NB4 (cell line): ENCODE measurements around the gene SLC6A12.

ENCODE experiments used
- MYC ChIP-seq: IDR thresholded peaks from 2 replicates; pipeline ENCODE4 v1.6.1; 2011; ENCODE audit warnings: low read depth, low read length
- POLR2A ChIP-seq: IDR thresholded peaks from 2 replicates; pipeline ENCODE4 v1.6.1; 2011; ENCODE audit warnings: mild to moderate bottlenecking; ENCODE audit not compliant: insufficient read length; ENCODE audit errors: extremely low read depth
- TF ChIP-seq, protein P1 (sequence below): IDR thresholded peaks from one replicate; pipeline ENCODE4 v1.5.1; 2012; ENCODE audit warnings: low read depth, low read length
- TF ChIP-seq, protein P2 (sequence below): IDR thresholded peaks from 2 replicates; pipeline ENCODE4 v1.6.1; 2011; ENCODE audit warnings: low read depth, low read length

DNA sequence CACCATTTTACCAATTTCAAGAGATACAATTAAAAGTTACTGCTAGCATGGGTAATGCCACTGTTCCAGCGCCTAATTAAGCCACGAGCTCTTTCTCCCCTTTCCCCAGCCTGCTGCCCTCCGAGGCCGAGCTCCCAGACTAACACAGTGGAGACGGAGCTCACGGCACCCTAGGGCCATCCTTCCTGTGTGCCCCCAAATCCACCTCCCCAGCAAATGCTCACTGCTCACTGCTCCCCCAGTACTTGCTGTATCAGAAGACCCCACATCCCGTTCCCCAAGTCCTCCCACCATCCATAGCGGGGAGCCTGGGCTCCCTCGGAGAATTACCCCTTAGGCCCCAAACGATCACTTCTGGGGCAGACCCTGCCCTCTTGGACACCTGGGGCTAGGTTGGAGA, 42.7 kb downstream of the SLC6A12 start:
- TF ChIP-seq, protein P1, sequence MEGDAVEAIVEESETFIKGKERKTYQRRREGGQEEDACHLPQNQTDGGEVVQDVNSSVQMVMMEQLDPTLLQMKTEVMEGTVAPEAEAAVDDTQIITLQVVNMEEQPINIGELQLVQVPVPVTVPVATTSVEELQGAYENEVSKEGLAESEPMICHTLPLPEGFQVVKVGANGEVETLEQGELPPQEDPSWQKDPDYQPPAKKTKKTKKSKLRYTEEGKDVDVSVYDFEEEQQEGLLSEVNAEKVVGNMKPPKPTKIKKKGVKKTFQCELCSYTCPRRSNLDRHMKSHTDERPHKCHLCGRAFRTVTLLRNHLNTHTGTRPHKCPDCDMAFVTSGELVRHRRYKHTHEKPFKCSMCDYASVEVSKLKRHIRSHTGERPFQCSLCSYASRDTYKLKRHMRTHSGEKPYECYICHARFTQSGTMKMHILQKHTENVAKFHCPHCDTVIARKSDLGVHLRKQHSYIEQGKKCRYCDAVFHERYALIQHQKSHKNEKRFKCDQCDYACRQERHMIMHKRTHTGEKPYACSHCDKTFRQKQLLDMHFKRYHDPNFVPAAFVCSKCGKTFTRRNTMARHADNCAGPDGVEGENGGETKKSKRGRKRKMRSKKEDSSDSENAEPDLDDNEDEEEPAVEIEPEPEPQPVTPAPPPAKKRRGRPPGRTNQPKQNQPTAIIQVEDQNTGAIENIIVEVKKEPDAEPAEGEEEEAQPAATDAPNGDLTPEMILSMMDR = no peak
- TF ChIP-seq POLR2A (no peak), MYC (no peak)
- TF ChIP-seq, protein P2, sequence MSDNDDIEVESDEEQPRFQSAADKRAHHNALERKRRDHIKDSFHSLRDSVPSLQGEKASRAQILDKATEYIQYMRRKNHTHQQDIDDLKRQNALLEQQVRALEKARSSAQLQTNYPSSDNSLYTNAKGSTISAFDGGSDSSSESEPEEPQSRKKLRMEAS = no peak
